Activated CD4-positive, alpha-beta T cell treated with anti-CD3 and anti-CD28 coated beads, Interleukin-2, amount 10 ng/mL, durations not matched to agents 24 days and 14 days (primary cell): ENCODE measurements around the gene FZD10. TPM values are rescaled to one million over a fixed set of nuclear protein-coding genes. Genes with fewer than 3 reads are reported as not detected.

Experiments
- DNase-seq: peaks from one replicate; pipeline ENCODE4 v3.0.0; 2022
- H3K27ac Mint-ChIP-seq: one replicate; pipeline ENCODE4 v1.8.0; 2022; ENCODE audit warnings: mild to moderate bottlenecking, mixed read lengths
- H3K27me3 Mint-ChIP-seq: one replicate; pipeline ENCODE4 v1.8.0; 2022; ENCODE audit warnings: mixed read lengths
- H3K36me3 Mint-ChIP-seq: one replicate; pipeline ENCODE4 v1.8.0; 2022; ENCODE audit warnings: low read depth, mild to moderate bottlenecking, mixed read lengths
- H3K4me1 Mint-ChIP-seq: one replicate; pipeline ENCODE4 v1.8.0; 2021; ENCODE audit warnings: mixed read lengths
- H3K4me3 Mint-ChIP-seq: one replicate; pipeline ENCODE4 v1.8.0; 2022; ENCODE audit warnings: mild to moderate bottlenecking, moderate library complexity, mixed read lengths
- H3K9me3 Mint-ChIP-seq: one replicate; pipeline ENCODE4 v1.8.0; 2021; ENCODE audit warnings: mixed read lengths
- intact Hi-C: fragments of 100-400 bp; cut with micrococcal nuclease; formaldehyde crosslinking; loops from one replicate; pipeline ENCODE4 v1.15.1; 2023
- total RNA-seq: library from RNA; stranded (reverse); gene quantifications from 2 replicates; pipeline ENCODE4 v1.2.3, GENCODE V29; 2022

FZD10 gene
- total RNA-seq, 1 donor from 2014 or later = not detected

DNA sequence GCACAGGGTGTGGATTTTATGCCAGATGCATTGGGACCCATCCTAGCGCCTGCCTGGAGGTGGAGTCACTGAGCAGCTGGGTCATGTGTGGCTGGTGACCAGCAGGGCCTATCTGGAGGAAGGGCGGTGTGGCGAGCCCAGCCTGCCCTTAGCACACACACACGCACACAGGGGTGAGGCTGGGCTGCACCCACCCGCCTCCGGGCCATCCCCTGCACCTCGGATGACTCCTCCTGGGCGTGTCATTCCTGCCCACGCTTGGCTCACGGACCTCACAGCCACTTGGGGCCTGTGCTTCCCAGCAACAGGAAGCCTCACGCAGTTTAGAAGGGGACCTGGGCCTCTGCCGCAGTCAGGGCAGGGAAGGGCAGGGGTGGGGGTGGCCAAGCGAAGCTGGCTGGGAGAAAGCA lies 36.2 kb upstream of the FZD10 start:
- no peaks in the 10 kb centered on the region for H3K36me3 Mint-ChIP-seq

DNA sequence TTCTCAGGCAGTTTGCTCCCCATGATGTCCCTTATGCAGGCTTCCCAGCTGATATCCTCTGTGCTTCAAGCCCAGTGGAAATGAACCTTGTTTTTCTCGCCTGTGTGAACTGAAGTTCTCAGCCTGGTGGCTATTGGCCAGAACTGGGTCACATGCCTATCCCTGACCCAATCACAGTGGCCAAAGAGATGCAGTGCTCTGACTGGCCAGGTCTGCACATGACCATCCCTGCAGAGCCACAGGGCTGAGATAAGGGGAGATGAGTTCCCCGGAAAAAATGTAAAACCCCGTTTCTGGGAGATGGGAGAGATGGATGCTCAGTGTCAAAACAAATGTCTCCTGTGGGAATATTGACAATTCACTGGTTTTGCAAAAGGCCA lies 34.7 kb upstream of the FZD10 start:
- H3K27ac Mint-ChIP-seq = no peak overlapping the region
- DNase-seq = no peak
- H3K9me3 Mint-ChIP-seq = no peaks in the 10 kb centered on the region
- no peaks in the 10 kb centered on the region for H3K27me3 Mint-ChIP-seq
- H3K4me1 Mint-ChIP-seq = no peaks in the 10 kb centered on the region
- H3K4me3 Mint-ChIP-seq = no peak overlapping the region
- H3K36me3 Mint-ChIP-seq = no peaks in the 10 kb centered on the region
- intact Hi-C loops = no loop called here

More for the DNA sequence above, 36.2 kb upstream of the FZD10 start:
- Mint-ChIP-seq H3K4me1 (no peaks in the 10 kb centered on the region), H3K27ac (no peak overlapping the region), H3K9me3 (no peaks in the 10 kb centered on the region), H3K27me3 (peaks cover 2% of the 10 kb centered on the region), H3K4me3 (no peak overlapping the region)
- DNase-seq = no peak
- intact Hi-C loops = no loop called here

DNA sequence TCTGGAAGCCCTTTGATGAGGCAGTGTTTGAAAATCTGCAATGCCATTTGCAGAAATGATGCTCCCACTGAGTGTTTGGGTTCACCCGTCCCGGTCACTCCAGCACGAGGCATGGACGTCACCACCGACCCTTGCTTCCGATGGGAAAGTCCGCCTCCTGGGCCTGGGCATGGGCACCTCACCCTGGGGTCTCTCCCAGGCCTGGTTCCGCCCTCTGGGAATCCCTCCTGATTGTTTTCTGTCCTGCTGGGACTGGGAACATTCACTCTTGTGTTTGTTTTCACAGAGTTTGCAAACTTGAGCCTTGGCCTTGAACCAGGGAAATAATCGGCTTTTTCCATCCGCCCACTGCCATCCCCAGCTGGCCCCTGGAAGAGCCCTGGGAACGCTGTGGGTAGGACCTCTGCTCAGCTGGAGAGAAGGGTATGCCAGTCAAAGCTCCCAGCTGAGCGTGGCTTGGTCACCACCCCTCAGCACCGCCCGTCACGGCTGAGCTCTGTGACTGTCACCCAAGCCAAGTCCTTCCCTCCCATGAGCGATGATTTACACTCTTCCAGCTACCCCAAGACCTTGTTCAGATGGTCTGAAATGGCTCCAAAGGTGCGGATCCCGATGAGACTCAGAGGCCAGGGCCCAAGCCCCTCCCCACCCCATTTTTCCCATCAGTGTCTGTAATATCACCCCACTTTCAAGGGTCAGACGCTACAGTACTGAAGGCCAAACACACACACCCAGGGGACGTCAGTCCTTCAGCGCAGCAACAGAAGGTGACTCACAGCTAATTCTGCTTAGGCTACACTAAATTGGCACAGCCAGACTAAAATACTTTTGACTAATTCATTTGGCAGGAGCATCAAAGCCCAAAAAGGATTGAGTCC lies 34.1 kb upstream of the FZD10 start:
- Mint-ChIP-seq H3K36me3 (no peaks in the 10 kb centered on the region), H3K27me3 (no peaks in the 10 kb centered on the region), H3K4me1 (no peaks in the 10 kb centered on the region), H3K27ac (no peak overlapping the region), H3K9me3 (no peaks in the 10 kb centered on the region), H3K4me3 (no peak overlapping the region)
- no peak for DNase-seq
- intact Hi-C loops = no loop called here

DNA sequence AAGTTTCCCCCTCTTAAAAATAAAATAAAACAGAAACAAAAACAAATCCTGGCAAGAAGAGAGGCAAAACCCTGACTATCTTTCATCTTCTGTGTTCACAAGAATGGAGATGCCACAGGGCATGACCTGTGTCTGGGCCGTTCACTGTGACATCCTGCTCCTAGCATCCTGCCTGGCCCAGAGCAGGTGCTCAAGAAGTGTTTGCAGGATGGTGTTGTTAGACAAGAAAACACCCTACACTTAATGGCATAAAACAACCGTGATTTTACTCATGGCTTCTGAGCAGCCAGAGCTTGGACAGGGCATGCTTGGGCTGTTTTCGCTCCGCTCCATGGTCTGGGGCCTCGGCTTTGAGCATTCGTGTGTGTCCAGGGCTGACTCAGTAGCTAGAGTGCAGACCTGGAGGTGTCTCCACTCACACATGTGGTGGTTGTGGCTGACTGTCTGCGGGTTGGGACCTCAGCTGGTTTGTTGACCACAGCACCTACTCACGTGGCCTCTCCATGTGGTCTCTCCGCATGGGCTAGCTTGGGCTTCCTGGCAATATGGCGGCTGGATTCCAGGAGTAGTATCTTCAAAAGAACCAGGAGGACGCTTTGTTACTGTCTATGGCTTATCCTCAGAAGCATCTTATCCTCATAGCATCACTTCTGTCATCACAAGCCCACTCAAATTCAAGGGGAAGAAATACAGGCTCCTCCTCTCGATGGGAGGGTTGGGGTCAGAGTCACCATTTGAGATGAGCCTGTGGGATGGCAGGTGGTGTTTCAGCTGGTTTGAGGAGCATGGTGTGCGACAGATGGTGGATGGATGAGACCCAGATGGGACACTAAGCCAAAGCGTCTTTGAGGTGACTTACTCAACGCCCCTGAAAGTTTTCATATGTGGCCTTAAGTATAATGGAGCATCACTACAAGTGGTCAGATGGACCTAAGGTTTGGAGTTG lies 33.2 kb upstream of the FZD10 start:
- no peaks in the 10 kb centered on the region for H3K36me3 Mint-ChIP-seq
- DNase-seq = no peak
- H3K9me3 Mint-ChIP-seq = no peaks in the 10 kb centered on the region
- intact Hi-C loops = no loop called here
- no peak overlapping the region for H3K4me3 Mint-ChIP-seq
- H3K27ac Mint-ChIP-seq = no peak overlapping the region
- H3K4me1 Mint-ChIP-seq = no peaks in the 10 kb centered on the region
- H3K27me3 Mint-ChIP-seq = peaks cover 3% of the 10 kb centered on the region

DNA sequence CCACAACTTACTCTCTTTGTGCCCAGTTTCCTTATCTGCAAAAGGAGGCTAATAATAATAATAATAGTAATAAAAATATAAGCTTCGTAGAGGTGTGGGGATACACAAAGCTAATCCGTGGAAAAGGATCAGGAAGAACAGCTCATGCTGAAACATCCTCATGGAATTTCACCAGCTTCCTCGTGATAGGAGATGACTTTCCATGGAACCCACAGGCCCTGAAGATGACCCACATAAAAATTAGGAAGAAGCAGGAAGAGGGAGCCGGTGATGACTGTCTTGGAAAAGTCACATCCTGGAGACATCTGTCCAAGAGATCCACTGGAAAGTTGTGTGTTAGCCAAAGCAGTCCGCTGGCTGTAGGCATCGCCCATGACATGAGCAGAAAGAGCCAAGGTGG lies 31.9 kb upstream of the FZD10 start:
- Mint-ChIP-seq H3K9me3 (peaks cover 7% of the 10 kb centered on the region), H3K27me3 (peaks cover 3% of the 10 kb centered on the region), H3K4me3 (no peak overlapping the region), H3K36me3 (no peaks in the 10 kb centered on the region), H3K27ac (no peak overlapping the region), H3K4me1 (no peaks in the 10 kb centered on the region)
- DNase-seq = no peak
- intact Hi-C loops = no loop called here

DNA sequence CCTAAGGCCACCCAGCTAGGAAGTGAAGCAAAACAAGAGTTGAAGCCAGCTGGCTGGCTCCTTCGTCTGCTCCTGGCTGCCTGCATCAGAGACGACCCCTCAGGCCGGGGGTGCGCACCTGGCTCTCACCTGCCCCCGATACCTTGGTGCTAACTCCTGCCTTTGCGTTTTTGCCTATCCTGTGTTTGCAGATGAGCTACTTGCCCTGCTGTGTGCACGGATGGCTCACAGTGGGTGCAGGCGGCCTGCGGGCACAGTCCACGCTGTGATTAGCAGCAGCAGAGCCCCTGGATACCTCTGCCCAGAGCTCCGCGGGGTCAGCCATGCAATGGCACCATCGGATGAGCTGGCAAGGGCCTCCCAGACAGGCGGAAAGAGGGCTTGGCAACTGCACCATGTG lies 31.2 kb upstream of the FZD10 start:
- no peaks in the 10 kb centered on the region for H3K4me1 Mint-ChIP-seq
- H3K4me3 Mint-ChIP-seq = no peak overlapping the region
- H3K36me3 Mint-ChIP-seq = no peaks in the 10 kb centered on the region

DNA sequence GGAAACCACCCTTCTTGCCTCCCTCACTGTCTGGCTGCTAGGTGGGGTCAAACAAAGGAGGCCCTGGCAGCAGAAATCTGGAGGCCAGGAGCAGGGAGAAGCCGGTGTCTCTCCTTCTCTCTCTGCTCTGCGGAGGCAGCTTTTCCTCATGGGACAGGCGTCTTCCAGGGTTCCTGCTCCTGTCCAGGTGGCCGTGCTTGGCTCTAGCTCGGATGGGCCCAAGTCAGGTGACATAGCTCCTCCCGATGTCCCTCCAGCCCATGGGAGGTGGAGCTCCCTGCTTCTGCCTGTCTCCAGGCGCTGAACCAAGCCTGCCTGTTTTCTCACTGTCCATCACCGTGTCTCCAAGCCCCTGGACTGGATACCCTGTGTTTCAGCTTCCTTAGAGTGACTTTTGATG lies 30.5 kb upstream of the FZD10 start:
- H3K9me3 Mint-ChIP-seq = peaks cover 8% of the 10 kb centered on the region
- no peaks in the 10 kb centered on the region for H3K4me1 Mint-ChIP-seq
- H3K4me3 Mint-ChIP-seq = no peak overlapping the region
- intact Hi-C loops = no loop called here
- H3K36me3 Mint-ChIP-seq = no peaks in the 10 kb centered on the region
- H3K27ac Mint-ChIP-seq = no peak overlapping the region
- H3K27me3 Mint-ChIP-seq = peaks cover 3% of the 10 kb centered on the region
- no peak for DNase-seq

More for the DNA sequence above, 31.2 kb upstream of the FZD10 start:
- no peak for DNase-seq
- intact Hi-C loops = no loop called here
- Mint-ChIP-seq H3K9me3 (peaks cover 8% of the 10 kb centered on the region), H3K27ac (no peak overlapping the region), H3K27me3 (peaks cover 3% of the 10 kb centered on the region)

DNA sequence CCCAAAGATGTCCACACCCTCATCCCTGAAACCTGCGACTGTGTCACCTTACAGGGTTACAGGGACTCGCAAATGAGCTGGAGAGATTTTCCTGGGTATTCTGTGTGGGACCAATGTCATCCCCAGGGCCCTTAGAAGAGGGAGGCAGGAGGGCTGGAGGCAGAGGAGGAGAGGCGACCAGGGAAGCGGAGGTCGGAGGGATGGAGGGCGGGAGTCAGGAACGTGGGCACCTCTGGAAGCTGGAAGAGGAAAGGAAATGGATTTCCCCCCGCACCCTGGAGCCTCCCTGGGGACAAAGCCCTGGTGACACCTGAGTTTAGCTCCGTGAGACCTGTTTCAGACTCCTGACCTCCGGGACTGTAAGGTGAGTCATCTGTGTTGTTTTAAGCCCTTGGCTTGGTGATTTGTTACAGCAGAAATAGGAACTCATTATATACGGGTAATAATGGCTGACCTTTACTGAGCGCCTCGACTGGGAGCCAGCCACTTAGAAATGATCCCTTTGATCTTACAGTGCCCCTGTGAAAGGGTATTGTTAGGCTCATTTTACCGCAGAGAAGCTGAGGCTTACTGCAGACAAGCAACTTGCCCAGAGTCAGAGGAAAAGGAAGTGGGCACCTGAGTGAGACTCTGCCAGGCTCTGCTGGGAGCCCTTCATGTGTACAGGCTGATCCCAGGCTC lies 29.3 kb upstream of the FZD10 start:
- Mint-ChIP-seq H3K27ac (no peak overlapping the region), H3K4me1 (no peaks in the 10 kb centered on the region), H3K9me3 (peaks cover 8% of the 10 kb centered on the region), H3K4me3 (no peak overlapping the region), H3K36me3 (no peaks in the 10 kb centered on the region), H3K27me3 (peaks cover 3% of the 10 kb centered on the region)
- DNase-seq = no peak
- intact Hi-C loops = no loop called here

DNA sequence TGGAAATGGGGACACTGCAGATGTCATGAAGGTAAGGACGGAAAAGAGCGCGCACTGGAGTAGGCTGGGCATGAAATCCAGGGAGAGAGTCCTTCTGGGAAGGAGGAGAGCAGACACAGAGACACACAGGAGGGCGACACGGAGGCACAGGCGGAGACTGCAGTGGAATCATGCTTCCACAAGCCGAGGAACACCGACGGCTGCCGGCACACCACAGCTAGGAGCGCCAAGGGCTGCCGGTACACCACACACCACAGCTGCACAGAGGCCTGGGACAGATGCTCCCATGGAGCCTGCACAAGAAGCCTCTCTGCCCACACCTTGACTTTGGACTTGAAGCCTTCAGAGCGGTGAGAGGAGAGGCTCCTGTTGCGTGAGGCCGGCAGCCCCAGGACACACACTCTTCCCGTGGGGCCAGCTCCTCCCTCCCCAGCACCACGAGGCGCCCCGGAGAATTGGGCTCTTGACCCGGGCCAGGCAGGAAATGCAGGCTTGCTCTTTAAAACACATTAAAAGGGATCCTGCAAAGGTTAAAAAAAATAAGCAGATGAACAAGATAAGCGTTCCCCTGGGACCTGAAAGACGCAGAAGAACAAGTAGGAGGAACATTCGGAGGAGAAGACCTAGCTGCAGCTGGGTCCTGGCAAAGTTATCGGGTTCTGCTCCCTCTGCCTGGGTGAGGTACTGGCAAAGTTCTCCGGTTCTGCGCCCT lies 28.3 kb upstream of the FZD10 start:
- no peak overlapping the region for H3K27ac Mint-ChIP-seq
- no peaks in the 10 kb centered on the region for H3K36me3 Mint-ChIP-seq
- no peak overlapping the region for H3K4me3 Mint-ChIP-seq
- DNase-seq = no peak
- H3K27me3 Mint-ChIP-seq = peaks cover 3% of the 10 kb centered on the region
- H3K4me1 Mint-ChIP-seq = no peaks in the 10 kb centered on the region
- intact Hi-C loops = no loop called here
- peaks cover 8% of the 10 kb centered on the region for H3K9me3 Mint-ChIP-seq

DNA sequence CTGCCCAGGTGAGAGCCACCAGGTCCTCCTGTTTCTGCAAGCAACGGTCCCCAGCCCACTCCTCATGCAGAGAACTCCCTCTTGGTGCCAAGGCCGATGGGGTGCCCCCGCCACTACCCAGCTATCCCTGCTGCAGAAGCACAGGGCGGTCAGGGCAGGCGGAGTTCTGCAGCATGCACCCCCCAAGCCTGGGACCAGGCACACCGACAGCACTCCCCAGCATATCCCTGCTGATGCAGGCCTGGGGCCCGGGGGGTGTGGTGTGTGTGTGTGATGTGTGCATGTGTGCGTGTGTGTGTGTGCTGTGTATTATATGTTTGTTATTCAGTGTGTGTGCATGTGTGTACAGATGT lies 27.7 kb upstream of the FZD10 start:
- no peak overlapping the region for H3K27ac Mint-ChIP-seq
- peaks cover 8% of the 10 kb centered on the region for H3K9me3 Mint-ChIP-seq
- H3K36me3 Mint-ChIP-seq = no peaks in the 10 kb centered on the region
- DNase-seq = no peak
- H3K4me1 Mint-ChIP-seq = no peaks in the 10 kb centered on the region
- H3K27me3 Mint-ChIP-seq = peaks cover 3% of the 10 kb centered on the region
- intact Hi-C loops = no loop called here
- no peak overlapping the region for H3K4me3 Mint-ChIP-seq

DNA sequence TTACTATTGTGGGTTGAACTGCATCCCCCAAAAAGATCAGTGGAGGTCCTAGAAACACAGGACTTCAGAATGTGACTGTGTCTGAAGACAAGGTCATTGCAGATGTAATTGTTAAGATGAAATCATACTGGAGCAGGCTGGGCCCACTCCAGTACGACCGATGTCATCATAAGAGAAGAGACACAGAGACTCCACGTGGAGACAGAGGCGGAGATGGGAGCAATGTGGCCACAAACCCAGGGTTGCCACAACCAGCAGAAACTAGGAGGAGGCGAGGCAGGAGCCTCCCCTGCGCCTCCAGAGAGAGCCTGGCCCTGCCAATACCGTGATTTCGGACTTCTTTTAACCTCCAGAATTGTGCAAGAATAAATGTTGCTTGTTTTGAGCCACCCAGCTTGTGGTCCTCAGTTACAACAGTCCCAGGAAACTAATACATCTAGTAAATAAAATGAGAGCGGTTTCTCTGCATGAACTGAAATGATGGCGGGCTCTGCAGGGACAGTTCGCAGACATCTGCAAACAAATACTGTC lies 25.7 kb upstream of the FZD10 start:
- DNase-seq = no peak
- Mint-ChIP-seq H3K27me3 (peaks cover 3% of the 10 kb centered on the region), H3K27ac (no peak overlapping the region), H3K4me1 (no peaks in the 10 kb centered on the region), H3K36me3 (no peaks in the 10 kb centered on the region), H3K9me3 (peaks cover 8% of the 10 kb centered on the region), H3K4me3 (no peak overlapping the region)
- intact Hi-C loops = no loop called here

DNA sequence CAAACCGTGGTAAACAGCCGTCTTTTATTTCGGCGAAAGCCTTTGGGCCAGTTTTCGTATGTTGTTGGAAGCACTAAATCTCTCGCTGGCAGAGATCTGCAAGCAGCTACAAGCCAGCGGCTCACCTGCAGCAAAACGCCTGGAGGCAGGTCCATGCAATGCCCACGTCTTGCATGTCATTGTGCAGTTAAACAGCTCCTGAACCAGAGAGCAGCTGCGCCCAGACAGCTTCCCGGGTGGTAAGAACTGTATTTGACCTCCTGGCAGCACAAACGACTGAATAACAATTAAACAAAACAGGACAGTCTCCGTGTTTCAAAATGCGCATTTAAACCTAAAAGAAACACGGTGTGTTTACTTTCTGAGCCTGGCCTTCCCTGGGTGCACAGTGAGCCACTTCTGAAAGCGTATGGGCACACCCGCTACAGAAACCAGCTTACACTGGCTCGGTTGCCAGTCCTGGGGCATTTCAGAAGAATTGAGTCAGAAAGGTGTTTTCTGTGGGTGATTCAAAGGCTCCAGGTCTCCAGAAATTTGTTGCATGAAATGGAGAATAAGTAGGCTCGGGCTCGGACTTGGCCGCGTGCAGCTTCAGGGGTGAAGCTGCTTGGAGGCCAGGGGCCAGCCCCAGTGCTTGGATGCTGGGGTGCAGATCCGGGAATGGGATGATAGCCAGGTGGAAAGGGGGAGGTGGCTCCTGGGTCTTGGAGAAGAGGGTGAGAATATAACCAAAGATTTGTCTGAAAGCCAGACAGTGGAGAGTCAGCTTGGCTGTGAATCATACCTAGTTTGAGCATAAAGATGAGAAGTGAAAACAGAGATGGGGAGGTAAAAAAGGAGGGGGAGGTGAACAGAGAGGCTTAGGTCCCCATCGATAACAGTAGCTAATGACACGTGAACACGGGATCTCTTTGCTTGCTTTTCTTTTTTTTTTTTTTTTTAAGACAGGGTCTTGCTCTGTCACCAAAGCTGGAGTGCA lies 24.9 kb upstream of the FZD10 start:
- H3K27me3 Mint-ChIP-seq = peaks cover 3% of the 10 kb centered on the region
- no peaks in the 10 kb centered on the region for H3K4me1 Mint-ChIP-seq
- intact Hi-C loops = no loop called here
- H3K4me3 Mint-ChIP-seq = no peak overlapping the region
- DNase-seq = no peak
- no peak overlapping the region for H3K27ac Mint-ChIP-seq
- peaks cover 8% of the 10 kb centered on the region for H3K9me3 Mint-ChIP-seq
- no peaks in the 10 kb centered on the region for H3K36me3 Mint-ChIP-seq
